HTERT RPE-1 (cell line): ENCODE measurements around the gene DAP.

ENCODE experiments used
- in situ Hi-C: fragments of 300-500 bp; cut with MboI; formaldehyde crosslinking; loops from 4 replicates; pipeline ENCODE4 v1.14.3; 2020; ENCODE audit warnings: low sequenced_read_pairs

The DAP gene

GRCh38 chr5:10695055-10695649, 65.9 kb downstream of the DAP start:
- in situ Hi-C loops, result no loop called here

- in situ Hi-C loops, result no loop called here
These were observed 68.9 kb downstream of the DAP start for GRCh38 chr5:10691826-10692785.

- in situ Hi-C loops, result no loop called here
These were observed 70.3 kb downstream of the DAP start for GRCh38 chr5:10690460-10691440.

GRCh38 chr5:10689391-10690081, 71.5 kb downstream of the DAP start:
- in situ Hi-C loops, result no loop called here

- in situ Hi-C loops, result no loop called here
These were observed 72.3 kb downstream of the DAP start for GRCh38 chr5:10688651-10689171.

- in situ Hi-C loops, result no loop called here
These were observed 74.1 kb downstream of the DAP start for GRCh38 chr5:10686890-10687289.

GRCh38 chr5:10685115-10685521, 75.9 kb downstream of the DAP start:
- in situ Hi-C loops, result no loop called here

GRCh38 chr5:10684303-10685086, 76.5 kb downstream of the DAP start:
- in situ Hi-C loops, result no loop called here

- in situ Hi-C loops, result no loop called here
These were observed 78.1 kb downstream of the DAP start for GRCh38 chr5:10682801-10683525.

GRCh38 chr5:10681731-10682679, 79.0 kb downstream of the DAP start:
- in situ Hi-C loops, result no loop called here

- in situ Hi-C loops, result no loop called here
These were observed 80.1 kb downstream of the DAP start for GRCh38 chr5:10680876-10681481.

GRCh38 chr5:10679336-10679988, 81.6 kb downstream of the DAP start:
- in situ Hi-C loops, result no loop called here

GRCh38 chr5:10678244-10678643, 82.8 kb downstream of the DAP start:
- in situ Hi-C loops, result no loop called here

- in situ Hi-C loops, result no loop called here
These were observed 83.5 kb downstream of the DAP start for GRCh38 chr5:10677533-10677932.

GRCh38 chr5:10676946-10677345, 84.1 kb downstream of the DAP start:
- in situ Hi-C loops, result no loop called here

- in situ Hi-C loops, result no loop called here
These were observed 84.8 kb downstream of the DAP start for GRCh38 chr5:10676224-10676623.
